ENCODE results near the gene ZNF444.
"Not testable (repeated sequence)": the region's sequence is repeated elsewhere in the genome, so short reads cannot be mapped to it uniquely, and the experiment has no call there.

Gene ZNF444

GRCh38 chr19:56148096-56148495 lies 7.0 kb downstream of the ZNF444 start:
- DNase-seq = no peak

GRCh38 chr19:56148955-56149655 lies 8.0 kb downstream of the ZNF444 start:
- DNase-seq = not testable (repeated sequence)

GRCh38 chr19:56149656-56150038 lies 8.6 kb downstream of the ZNF444 start:
- DNase-seq = no peak

- DNase-seq = no peak
Observed at GRCh38 chr19:56150358-56150757, 9.3 kb downstream of the ZNF444 start.

GRCh38 chr19:56152644-56153043 lies 11.6 kb downstream of the ZNF444 start:
- DNase-seq = no peak

GRCh38 chr19:56153507-56153906 lies 12.4 kb downstream of the ZNF444 start:
- no peak for DNase-seq

GRCh38 chr19:56155124-56155687 lies 14.1 kb downstream of the ZNF444 start:
- no peak for DNase-seq

- no peak for DNase-seq
Observed at GRCh38 chr19:56156768-56157167, 15.7 kb downstream of the ZNF444 start.

GRCh38 chr19:56158170-56158757 lies 17.2 kb downstream of the ZNF444 start:
- no peak for DNase-seq

GRCh38 chr19:56159009-56159559 lies 18.0 kb downstream of the ZNF444 start:
- DNase-seq = no peak

- DNase-seq = no peak
Observed at GRCh38 chr19:56159622-56160271, 18.7 kb downstream of the ZNF444 start.

GRCh38 chr19:56161534-56161933 lies 20.4 kb downstream of the ZNF444 start:
- DNase-seq = no peak

GRCh38 chr19:56162258-56162657 lies 21.2 kb downstream of the ZNF444 start:
- peak in 1 of 2 donors; percentile 75 for DNase-seq

- DNase-seq = no peak
Observed at GRCh38 chr19:56163097-56163496, 22.0 kb downstream of the ZNF444 start.

- no peak for DNase-seq
Observed at GRCh38 chr19:56167064-56167578, 26.0 kb downstream of the ZNF444 start.

- no peak for DNase-seq
Observed at GRCh38 chr19:56170261-56170660, 29.2 kb downstream of the ZNF444 start.

GRCh38 chr19:56174086-56174485 lies 33.0 kb downstream of the ZNF444 start:
- DNase-seq = no peak

- no peak for DNase-seq
Observed at GRCh38 chr19:56174550-56174949, 33.5 kb downstream of the ZNF444 start.

- not testable (repeated sequence) for DNase-seq
Observed at GRCh38 chr19:56175861-56176307, 34.8 kb downstream of the ZNF444 start, which contains the start of gene GALP. TSS of gene GALP (plus strand) at chr19:56176008. CDS start at chr19:56177109, 1,101 bp downstream.

GRCh38 chr19:56176310-56176709 lies 35.2 kb downstream of the ZNF444 start:
- DNase-seq = not testable (repeated sequence)

GRCh38 chr19:56176881-56177280 lies 35.8 kb downstream of the ZNF444 start:
- no peak for DNase-seq

- no peak for DNase-seq
Observed at GRCh38 chr19:56177564-56178243, 36.6 kb downstream of the ZNF444 start.

- DNase-seq = no peak
Observed at GRCh38 chr19:56189785-56190184, 48.7 kb downstream of the ZNF444 start.

Data from bone marrow (tissue), 2 donors.